ENCODE data around the gene IGSF9B.

DNA sequence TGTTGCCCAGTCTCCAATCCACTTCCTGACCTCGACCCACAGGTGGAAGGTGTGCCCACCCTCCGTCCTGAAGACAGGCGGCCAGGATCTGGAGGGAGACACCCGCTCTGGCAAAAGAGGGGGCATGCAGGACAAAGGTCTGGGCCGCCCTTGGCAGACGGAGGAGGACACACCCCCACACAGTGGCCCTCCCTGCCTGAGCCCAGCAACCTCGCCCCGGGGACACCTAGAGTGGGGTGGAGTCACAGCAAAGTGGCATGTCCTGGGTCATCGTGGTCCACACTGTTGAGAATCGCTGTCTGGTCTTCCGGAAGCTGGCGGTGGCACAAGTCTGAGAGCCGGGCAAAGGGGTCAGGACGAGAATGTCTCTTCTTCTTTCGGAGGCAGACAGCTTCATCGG, 47.9 kb downstream of the IGSF9B start:
- TF ChIP-seq POLR2A (IDR thresholded peaks at IDR 0.05; ENCODE audit: low read depth, low read length), result no peak
- TF ChIP-seq POLR2AphosphoS5 (IDR thresholded peaks at IDR 0.05; ENCODE audit: low read depth, low read length), result no peak
